Activated CD4-positive, alpha-beta T cell treated with anti-CD3 and anti-CD28 coated beads for 1 hour (primary cell): Measurements from ENCODE around the gene USP35.
"Not testable (repeated sequence)": the region's sequence is repeated elsewhere in the genome, so short reads cannot be mapped to it uniquely, and the experiment has no call there.

ENCODE experiments used
- DNase-seq: peaks from one replicate; pipeline ENCODE4 v3.0.0-alpha.2; 2020

Gene USP35

DNA sequence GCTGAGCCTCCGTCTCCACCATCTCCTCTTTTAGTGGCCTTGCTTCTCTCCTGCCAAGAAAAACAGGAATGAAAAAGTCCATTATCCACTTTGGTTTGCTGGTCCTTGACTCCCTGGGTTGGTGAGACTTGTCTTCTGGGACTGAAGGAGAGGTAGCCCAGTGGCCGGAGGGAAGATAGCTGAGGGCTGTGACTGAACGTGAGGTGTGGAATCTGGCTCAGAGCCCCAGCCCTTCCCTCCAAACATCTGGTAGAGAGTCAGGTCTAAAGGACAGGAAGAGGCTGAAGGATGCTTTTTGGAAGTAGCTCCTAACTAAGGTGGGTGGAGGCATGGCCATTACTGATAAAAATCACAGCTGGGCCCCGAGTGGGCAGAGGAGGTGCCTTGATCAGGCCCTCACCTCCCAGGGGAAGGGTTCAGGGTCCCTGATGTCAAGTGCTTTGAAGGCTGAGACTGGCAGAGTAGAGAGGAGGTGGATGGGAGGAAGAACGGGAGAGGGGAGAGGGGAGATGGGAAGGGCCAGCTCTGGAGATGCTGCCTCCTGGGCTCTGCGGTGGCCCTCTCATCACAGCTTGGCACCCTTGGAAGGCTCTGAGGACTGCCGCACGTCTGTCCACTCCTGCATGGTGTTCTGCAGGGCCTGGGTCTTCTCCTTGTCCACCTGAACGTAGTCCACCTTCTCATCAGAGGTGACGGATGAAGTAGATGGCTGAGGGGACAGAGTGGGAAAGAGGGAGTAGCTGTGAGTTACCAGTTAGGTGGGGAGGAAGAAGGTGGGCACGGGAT is 30.2 kb downstream of the USP35 start:
- DNase-seq = no peak

DNA sequence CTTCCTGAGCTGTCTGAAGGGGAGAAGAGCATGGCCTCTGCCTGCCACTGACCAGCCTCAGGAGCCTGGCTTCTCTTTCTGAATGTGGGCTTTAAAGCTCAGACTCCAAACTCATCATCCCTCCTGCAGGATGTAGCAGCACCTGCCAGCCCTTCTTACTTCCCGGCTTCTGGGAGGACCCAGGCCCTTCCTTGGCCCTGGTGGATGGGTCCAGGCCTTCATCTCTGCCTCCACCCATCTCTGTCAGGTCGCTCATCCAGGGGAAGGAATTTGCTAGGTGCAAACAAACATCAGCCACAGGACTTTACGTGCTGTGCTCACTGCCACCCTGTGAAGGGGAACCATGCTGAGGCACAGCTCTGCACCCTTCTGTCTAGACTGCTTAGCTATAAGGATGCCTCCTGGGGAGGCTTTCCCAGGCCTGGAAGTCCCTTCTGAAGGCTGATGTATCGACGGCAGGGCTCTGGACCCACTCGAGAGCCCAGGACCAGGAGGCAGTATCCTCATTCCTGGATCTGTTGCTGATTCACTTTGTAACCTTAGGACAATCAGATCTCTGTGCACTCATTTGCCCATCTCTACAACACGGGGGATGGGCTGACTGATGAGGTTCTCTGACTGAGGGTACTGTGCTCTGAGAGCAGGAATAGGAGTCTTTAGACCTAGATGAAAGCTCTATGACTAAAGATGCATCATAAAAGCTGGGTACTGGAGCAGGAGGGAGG is 30.9 kb downstream of the USP35 start:
- no peak for DNase-seq

DNA sequence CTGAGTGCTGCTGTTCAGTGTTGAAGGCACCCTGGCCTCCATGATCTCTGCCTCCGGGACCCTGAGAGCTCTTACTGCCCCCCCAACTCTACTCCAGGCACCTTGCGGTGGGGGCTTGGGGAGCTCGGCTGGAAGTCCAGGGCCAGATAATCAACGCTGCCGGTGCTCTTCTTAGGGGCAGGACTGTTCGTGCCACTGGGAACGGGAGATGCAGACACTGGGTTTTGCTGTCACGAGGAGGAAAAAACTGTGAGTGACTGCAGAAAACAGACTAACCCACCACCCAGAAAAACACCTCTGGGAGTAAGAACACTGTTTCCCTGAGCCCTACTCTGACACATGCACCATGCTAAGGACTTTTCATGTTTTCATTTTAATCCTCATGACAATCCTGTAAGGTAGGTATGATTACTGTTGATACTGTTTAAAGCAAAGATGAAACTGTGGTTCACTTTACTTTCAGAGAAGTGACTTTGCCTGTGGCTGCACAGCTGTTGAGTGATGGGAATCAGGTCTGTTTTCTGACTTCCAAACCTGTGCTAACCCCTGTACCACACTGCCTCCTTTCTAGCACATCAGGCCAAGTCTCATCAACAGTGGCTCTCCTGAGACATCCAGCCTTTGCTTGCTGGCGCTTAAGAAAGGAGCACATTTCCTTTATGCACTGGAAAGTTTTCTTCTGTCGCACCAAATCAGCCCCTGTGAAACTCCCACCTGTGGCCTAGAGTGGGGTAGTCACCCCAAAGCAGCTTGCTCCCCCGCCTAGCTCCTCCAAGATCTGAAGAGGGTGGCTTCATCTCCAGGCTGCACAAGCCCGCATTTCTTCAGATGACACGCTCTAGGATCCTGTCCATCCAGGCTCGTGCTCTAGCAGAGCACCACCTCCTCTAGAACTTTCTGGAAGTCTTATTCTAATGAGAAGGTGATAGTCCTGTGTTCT is 31.8 kb downstream of the USP35 start:
- no peak for DNase-seq

DNA sequence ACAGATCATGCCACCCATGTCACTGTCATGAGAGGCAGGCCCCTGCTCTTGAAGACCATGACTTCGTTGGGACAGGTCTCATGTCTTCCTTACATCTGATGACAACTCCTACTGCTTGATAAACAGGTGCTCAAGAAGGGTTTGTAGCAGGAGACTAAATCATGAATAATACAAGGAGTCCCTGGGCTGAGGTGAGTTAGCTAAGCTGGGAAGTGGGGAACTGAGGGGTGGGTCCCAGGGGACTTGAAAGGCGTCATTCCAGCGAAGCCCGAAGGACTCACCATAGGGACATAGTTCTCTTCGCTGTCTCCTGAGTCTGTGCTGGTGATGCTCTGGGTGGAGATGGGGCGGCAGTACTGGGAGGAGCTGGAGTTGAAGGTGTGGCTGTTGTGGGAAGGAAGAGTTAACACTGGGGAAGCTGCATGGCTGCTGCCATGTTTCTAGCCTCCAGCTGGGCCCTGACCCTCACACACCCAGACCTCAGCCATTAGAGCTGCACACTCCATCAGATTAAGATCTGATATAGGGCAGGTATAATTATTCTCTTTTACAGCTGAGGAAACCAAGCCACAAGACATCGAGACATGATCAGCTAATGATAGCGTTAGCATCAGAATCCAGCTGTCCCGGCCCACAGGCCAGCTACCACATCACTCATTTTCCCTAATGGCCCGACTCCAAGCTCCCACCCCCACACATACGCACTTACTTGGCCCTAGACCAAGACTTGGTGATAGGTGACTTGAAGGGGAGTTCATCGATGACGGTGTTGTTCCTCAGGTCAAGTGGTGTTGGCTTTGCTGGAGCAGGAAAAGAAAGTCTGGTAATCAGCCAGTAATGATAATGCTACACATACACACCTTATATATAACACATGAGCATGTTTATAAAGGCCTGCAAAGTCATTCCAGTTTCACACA is 32.9 kb downstream of the USP35 start:
- DNase-seq = no peak

DNA sequence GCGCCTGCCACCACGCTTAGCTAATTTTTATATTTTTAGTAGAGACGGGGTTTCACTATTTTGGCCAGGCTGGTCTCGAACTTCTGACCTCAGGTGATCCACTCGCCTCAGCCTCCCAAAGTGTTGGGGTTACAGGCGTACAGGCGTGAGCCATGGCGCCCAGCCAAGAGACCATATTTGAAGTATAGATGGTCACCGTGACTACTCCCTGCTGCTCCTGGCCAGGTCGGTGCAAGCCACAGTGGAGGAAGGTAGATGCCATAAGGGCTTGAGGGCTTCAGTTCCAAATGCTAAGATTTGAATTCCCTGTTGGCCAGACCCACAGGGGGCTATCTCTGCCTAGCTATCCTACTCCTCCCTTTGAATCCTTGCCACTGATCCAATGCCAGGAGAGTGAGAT is 34.0 kb downstream of the USP35 start:
- DNase-seq = not testable (repeated sequence)

DNA sequence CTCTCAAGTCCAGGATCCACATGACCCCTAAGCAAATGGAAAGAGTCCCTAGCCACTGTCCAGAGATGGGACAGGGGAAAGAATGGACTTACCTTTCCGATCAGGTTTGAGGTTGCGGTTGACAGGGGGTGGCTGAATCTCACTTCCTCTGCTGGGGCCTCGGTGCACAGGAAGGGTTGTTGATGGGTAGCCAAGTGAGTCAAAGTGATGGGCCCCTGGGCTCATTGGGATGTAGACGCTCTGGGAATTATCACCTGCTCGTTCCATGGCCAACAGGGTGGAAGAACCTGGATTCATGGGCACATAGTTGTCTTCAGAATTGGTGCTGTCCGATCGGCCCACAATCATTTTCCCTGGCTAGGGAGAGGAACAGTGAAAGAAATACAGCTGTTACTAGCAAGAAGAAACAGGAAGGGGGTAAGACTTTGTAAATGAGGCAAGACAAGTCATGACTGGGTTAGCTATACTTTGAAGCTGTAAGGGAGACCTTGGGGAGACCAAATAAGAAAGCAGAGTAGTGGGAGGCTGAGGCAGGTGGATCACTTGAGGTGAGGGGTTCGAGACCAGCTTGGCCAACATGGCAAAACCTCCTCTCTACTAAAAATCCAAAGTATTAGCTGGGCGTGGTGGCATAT is 34.7 kb downstream of the USP35 start:
- no peak for DNase-seq

DNA sequence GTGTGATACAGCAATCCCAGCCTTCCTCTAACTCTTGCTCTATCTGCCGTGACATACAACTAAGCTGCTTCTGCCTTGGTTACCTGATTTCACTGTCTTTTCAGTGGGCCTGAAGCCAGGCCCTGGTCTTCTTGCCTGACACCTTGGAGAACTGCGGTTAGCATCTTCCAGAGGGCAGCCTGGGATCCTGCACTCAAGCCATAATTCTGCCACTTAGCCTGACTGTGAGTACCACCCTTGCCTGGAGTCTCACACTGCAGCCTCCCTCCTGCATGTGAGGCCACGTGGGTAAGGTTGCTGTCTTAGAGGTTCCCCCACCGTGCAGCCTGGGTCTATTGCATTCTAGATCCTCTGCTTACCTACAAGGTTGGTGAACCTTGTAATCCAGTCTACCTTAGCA is 35.8 kb downstream of the USP35 start:
- DNase-seq = no peak

DNA sequence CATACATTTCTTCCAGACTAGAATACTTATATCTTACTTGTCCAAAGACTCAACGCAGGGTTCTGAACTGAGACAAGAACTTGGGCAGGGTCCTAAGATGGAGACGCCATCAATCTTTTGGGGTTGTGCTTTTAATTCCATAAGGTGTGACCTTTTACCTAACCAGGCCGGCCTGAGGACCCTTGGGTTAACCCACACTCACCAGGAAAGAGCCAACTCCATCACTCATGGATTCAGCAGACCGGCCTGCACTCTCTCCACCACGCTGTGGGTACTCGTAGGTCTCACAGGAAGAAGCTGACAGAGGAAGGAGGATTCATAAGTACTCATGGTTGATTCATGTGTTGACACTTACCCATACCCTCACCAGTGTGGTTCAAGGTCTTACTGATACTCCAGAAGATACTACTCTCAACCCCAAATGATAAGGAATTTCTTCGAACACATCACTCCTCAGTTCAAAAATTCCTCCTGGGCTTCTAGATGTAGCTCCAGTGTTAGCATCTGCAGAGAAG is 36.2 kb downstream of the USP35 start:
- no peak for DNase-seq

DNA sequence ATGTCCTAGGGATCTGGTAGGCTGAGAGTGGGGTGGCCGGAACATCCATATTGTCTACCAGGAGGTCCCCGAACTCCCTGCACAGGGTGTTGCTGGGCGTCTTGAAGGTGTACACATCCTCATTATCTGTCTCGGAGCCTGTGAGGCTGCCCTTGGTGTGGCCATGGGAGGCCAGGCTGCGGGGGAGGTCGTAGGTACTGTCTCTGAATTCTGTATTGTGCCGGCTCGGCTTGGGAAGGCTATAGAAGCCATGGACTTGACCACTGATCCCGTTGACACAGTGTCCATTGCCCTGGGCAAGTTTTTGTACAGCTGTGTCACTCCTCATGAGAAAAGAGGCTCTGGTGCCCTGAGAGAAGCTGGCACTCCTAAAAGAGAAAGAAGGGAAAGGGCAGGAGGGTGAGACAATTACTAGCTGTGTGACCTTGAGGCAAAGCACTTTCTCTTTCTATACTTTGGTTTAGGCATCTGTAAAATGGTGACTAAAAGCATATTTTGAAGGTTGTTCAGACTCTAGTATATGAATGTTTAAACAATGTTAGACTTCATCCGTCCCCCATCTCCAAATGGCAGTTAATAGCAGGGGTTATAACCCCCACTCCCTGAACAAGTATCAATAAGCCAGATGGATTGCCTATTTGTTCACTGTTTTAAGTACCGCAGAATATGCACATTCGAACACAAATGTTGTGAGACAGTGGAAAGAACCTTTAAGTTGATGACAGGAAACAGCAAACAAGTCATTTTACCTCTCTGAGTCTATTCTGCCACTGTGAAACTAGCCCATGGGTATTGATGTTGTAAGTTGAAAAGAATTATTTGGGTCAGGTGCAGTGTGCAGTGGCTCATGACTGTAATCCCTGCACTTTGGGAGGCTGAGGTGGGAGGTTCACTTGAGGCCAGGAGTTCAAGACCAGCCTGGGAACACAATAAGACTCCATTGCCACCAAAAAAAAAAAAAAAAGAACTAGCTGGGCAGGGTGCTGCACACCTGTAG is 38.3 kb downstream of the USP35 start:
- DNase-seq = no peak

DNA sequence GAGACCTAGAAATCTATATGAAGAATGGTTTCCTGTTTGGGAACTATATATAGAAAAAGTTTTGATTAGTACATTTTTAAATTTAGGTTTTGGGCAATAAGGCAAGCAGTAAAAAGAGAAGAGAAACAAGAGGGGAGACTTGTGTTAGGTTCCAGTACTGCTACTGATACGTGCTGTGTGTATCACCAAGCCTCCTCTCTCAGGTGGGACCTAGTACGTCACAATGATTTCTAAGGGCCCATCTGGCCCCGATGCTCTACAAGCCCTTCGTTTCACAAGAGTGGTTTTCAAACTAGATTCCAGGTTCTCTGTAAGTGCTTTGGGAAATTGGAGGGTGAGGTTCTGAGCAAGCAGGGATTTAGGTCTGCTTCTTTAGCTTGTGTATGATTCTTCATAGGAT is 39.2 kb downstream of the USP35 start:
- DNase-seq = no peak

DNA sequence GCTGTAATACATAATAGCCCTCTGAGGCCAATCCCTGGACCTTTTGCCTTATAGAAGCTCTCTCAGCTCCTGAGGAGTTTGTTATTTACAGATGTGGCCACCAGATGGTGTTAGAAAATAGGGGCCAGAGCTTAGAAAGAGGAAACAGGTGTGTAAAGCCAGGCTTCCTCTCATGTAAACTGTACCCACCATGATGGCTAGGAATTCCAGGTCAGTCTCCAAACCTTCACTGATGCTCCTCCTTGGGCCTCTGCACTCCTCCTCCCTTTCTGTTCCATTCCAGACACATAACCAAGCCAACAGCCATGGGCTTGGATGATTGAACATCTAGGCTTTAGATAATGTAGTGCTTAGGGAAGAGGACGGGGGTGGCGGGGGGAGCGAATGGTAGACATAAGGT is 39.7 kb downstream of the USP35 start:
- no peak for DNase-seq

DNA sequence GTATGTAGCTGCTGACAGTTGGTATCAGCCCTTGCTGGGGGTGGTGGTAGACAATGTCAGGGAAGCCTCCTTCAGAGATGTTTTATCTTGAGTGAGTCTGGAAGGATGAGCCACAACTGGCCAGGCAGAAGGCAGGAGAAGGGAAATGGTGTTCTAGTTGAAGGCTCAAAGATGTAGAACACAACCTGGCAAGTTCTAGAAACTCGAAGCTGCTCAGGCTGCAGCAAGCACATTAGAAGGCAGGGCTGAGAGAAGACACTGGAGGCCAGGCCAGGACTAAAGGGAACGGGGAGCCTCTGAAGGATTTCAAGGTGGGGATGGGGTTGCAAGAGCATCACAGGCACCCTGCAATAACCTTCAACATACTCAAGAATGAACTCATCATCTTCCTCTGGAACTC is 40.4 kb downstream of the USP35 start:
- DNase-seq = no peak

DNA sequence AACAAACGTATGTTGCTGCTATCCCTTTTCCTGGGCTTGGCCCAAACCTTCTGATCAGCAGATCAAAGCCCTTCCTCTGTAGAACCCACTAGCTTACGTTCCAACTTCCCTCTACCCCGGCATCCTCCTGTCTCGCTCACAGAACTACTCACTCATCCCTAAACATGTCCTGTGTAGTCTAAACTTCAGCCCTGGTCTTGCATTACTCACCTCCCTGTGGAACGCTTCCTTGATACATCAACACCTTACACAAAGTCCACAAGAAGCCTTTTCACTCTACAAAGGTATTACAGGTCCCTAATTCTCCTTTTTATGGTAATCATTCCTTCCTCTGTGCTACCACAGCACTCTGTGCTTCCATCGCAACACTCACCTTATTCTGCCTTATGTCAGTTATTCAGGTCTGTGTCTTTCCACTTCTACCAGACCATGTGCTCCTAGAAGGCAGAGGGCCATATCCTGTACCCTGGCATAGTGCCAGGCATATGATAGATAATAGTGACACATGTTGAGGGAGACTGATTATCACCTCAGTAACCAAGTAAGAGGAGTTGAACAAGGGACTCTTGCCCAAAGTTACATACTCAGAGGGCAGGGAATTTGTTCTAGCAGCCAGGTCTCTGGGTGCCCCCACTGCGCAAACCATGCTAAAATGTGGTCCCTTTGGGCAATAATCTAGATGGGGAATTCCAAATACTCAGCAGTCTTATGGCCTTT is 41.6 kb downstream of the USP35 start:
- no peak for DNase-seq

DNA sequence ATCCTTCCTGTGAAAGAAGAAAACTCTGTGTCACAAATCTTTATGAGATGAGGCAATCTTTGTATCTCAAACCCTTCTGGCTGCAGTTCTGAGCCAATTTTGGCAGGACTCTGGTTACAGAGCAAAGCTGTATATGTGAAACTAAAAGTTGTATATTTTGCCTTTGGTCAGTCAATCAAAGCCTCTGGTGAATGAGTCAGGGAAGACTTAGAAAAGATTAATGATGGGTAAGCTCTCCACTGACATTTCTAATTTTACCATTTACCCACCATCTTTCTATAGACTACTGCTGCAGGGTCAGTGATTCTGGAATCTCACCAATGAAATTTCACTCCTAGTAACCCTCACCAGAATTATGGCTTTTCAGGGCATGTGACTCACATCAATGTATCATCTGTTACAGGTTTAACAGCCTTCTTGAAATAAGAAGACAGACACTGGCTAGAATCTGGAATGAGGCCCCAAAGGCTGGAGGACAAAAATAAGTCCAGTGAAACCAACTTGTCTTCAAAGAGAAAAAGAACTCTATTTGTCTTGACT is 43.3 kb downstream of the USP35 start:
- no peak for DNase-seq

DNA sequence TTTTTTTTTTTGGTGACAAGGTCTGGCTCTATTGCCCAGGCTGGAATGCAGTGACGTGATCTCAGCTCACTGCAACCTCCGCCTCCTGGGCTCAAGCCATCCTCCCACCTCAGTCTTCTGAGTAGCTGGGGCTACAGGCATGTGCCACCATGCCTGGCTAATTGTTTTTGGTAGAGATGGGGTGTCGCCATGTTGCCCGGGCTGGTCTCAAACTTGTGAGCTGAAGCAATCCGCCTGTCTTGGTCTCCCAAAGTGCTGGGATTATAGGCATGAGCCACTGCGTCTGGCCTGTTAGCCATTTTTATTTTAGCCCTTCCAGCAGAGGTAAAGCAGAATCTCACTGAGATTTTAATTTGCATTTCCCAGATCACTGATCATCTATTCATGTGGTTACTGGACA is 44.3 kb downstream of the USP35 start:
- not testable (repeated sequence) for DNase-seq

DNA sequence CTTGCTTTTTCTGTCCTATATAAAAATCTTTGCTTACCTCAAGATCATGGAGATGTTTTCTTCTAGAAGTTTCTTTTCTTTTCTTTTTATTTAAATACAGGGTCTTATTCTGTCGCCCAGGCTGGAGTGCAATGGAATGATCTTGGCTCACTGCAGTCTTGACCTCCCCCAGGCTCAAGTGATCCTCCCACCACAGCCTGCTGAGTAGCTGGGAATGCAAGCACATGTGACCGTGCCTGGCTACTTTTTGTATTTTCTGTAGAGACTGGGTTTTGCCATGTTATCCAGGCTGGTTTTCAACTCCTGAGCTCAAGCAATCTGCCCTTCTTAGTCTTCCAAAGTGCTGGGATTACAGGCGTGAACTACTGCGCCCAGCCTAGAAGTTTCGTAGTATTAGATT is 45.3 kb downstream of the USP35 start:
- DNase-seq = no peak

DNA sequence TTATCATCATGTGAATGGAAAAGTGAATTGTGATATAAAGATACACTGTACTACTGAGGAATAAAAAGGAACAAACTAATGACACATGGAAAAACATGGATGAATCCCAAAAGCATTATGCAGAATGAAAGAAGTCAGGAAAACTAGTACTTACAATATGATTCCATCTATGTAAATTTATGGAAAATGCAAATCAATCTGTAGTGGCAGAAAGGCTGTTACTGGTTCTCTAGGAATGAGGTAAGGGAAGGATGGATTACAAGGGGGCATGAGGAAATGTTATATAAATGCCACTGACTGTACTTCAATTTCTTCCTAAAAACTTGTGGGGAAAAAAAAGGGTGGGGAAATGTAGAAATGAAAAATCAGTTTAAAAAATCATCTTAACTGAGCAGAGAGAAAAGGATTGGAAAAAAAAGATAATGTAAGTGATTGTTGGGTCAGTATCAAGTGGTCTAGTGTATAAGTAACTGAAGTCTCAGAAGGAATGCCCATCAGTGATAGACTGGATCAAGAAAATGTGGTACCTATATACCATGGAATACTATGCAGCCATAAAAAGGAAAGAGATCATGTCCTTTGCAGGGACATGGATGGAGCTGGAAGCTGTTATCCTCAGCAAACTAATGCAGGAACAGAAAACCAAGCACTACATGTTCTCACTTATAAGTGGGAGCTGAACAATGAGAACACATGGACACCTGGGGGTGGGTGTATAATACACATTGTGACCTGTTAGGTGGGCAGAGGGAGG is 48.8 kb downstream of the USP35 start:
- DNase-seq = no peak

DNA sequence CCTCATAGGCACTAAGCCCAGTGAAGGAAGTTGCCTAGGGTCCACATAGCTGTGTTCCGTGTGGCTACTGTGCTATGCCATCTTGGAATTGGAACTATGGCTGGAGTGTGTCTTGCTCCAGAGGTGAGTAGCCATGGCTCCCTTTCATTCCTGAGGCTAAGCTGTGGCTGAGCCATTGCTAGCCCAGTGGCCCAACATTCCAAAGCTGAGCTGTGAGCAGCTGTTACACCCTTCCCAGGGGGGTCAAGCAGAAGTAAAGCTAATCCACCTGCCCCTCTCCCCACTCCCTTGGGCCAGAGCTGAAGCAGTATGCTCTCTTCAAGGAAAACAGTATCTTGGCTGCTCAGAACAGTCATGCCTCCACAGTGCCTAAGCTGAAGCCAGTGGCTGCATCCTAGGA is 51.1 kb downstream of the USP35 start:
- no peak for DNase-seq

DNA sequence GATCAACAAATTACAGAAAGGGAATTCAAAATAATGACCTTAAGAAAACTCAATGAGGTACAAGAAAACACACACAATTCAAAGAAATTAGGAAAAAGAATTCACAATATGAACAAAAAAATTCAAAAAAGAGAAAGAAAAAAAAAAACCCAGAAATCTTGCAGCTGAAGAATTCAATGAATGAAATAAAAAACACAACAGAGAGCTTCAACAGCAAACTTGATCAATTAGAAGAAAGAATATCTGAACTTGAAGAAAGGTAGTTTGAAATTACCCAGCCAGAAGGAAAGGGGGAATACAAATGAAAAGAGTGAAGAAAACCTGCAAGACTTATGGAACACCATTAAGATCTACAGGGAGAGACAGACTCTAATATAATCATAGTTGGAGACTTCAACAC is 52.8 kb downstream of the USP35 start:
- no peak for DNase-seq
